Fibroblast of pulmonary artery (primary cell): ENCODE data around the gene NRG4.
"Not testable (repeated sequence)": the region's sequence is repeated elsewhere in the genome, so short reads cannot be mapped to it uniquely, and the experiment has no call there.

Source experiments
- DNase-seq: peaks from one replicate; pipeline ENCODE4 v3.0.0-alpha.2; 2010; ENCODE audit warnings: low read depth
- H3K4me3 ChIP-seq: replicated peaks from 2 replicates; pipeline ENCODE4 v1.5.1; 2011; ENCODE audit warnings: low read depth, mild to moderate bottlenecking, control low read depth, low read length, moderate library complexity
- CTCF ChIP-seq: IDR thresholded peaks from 2 replicates; pipeline ENCODE4 v1.5.1; 2011; ENCODE audit warnings: mild to moderate bottlenecking, control low read depth, low read length, inconsistent platforms; ENCODE audit errors: missing control alignments

NRG4 gene

GRCh38 chr15:75994220-75994619, 18.0 kb downstream of the NRG4 start:
- no peak overlapping the region for H3K4me3 ChIP-seq
- no peak for DNase-seq
- TF ChIP-seq CTCF: no peak

GRCh38 chr15:75992897-75993296, 19.3 kb downstream of the NRG4 start:
- no peak for DNase-seq
- no peak overlapping the region for H3K4me3 ChIP-seq
- no peak for TF ChIP-seq CTCF

GRCh38 chr15:75989875-75990274, 22.3 kb downstream of the NRG4 start:
- no peak for TF ChIP-seq CTCF
- H3K4me3 ChIP-seq: no peak overlapping the region
- DNase-seq: no peak

- DNase-seq: no peak
- H3K4me3 ChIP-seq: no peak overlapping the region
- no peak for TF ChIP-seq CTCF
Measured at GRCh38 chr15:75989045-75989444, 23.2 kb downstream of the NRG4 start.

GRCh38 chr15:75985971-75986370, 26.3 kb downstream of the NRG4 start:
- no peak for TF ChIP-seq CTCF
- no peak for DNase-seq
- no peak overlapping the region for H3K4me3 ChIP-seq

GRCh38 chr15:75984706-75985105, 27.5 kb downstream of the NRG4 start:
- H3K4me3 ChIP-seq, DNase-seq: not testable (repeated sequence)

- no peak for TF ChIP-seq CTCF
- DNase-seq: no peak
- no peak overlapping the region for H3K4me3 ChIP-seq
Measured at GRCh38 chr15:75982468-75982867, 29.8 kb downstream of the NRG4 start.
